Hematopoietic multipotent progenitor cell treated with erythropoietin and hydrocortisone succinate and interleukin-3 and kit ligand, for 4 days (in vitro differentiated cells): ENCODE results near the gene HPSE2.
A peak's percentile ranks its signal among the peaks of the same experiment; 100 is the strongest.
"Not testable (repeated sequence)": the region's sequence is repeated elsewhere in the genome, so short reads cannot be mapped to it uniquely, and the experiment has no call there.

Source experiments
- DNase-seq: peaks from one replicate; pipeline ENCODE4 v3.0.0-alpha.2; 2015

Gene HPSE2

DNA sequence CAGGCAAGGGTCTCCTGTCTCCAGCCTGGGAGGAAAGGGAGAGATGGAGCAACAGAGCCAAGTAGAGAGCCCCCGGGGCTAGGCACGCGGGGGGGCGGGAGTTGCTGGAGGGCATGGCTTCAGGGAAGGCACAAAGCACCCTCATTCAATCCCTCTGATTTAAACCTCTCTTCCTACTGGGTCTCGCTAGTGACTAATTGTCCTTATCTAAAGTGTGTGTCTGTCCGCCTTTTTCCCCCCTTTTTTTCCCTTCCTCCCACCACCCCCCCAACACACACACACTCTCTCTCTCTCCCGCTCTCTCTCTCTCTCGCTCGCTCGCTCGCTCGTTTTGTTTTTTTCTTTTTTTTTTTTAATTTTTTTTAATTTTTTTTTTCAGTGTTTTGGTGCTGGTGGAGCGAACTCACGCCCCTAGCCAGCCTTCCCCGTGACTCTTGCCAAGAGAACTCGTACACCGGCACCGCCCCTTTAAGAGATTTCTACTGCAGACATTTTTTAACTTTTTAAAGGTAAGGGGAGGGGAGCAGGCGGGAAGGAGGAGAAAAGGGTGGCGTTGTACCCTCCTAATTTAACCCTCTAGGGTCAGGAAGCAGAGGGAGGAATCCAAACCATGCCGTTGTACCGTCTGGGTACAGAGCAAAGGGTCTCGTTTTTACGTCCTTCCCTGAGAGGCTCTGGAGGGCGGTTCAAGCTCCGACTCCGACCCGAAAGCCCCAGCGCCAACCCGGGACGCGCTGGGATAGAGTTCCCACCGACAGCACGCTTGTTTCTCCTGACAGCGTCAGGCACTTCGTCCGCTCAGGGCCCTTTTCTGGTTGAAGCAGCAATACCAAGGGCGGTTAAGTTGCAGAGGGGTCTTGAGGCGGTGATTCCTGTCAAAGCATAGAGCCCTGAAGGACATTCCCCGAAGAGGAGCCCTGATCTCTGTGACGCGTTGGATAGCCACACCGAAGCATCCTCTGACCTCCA is at the start of gene HPSE2:
Gene HPSE2 (minus strand): TSS at position 195 of the 969 bp plus-strand sequence.
- DNase-seq: peak; percentile 25

DNA sequence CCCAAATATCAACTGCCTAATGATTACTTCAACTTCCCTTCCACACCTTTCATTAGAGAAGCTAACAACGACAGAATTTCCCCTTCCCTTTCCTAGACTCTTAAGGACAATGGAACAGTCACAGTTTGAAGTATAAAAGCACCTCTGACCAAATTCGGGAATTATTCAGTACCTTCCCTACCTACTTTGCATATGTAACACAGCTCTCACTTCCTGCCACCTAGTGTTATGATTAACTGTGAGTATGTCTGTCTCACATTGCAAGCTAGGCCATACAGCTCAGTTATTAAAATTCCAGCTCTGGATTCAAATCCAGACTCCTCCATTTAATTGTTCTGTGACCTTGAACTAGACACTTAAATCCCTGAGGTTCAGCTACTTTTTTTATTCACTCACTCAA is 44.8 kb upstream of the HPSE2 start:
- DNase-seq: no peak

DNA sequence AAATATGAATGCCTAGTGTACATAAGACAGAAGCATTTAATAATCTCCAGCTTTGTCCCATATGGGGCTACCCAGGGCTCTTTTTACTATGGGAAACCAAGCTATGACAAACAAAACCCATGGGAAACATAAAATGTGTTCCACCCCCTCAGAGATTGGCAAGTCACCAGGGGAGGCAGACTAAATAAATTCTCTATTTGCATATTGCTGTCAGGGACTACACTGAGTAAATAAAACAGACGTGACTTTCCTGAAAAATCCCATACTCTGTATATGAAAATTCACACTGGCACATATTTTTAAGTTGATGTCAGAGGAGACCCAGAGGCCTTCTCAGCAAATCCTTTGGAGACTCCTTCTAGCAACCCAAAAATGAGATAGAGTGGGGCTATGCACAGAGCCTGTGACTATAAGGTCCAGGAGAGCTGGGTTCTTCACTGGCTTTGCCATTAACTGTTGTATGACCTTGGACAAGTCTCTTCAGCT is 44.0 kb upstream of the HPSE2 start:
- DNase-seq: no peak

DNA sequence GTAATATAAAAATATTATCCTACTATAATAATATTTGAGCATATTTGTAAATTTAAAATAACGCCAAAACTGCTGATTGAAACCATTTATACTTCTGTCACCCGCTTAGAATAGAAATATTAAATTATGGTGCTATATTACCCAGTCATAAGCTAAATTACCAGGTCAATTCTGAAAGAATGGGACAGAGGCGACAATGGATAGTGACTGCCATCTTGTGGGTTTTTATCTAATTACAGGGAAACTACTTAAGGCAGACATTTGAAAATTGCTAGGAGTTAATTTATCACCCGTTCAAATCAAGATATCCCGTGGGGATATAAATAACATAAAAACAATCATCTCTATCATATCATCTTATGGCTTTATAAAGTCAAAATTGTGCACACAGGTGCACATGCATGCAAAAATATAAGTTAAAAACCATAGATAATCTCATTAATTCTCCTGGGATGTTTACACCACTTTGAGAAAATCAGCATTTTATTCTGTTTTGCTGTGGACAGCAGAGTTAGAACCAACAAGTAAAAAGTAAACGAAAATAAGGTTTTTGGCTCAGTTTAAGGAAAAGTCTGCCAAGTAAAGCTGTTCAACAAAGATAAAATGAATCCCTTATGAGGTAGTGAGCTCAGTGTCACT is 41.3 kb upstream of the HPSE2 start:
- DNase-seq: peak; percentile 64

DNA sequence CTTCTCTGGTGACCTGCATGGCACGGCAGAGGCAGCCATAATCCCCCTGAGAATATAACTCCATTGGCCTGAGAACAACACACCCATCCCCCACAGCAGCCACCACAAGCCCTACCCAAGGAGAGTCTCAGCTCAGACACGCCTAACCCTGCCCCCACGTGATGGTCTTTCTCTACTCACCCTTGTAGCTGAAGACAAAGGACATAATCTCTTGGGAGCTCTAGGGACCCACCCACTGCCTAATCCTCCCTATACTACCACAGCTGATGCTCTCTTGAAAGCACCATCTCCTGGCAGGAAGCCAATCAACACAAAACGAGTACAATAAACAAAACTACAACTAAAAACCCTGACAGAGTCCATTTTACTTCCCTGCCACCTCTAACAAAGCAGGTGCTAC is 30.7 kb upstream of the HPSE2 start:
- DNase-seq: peak; percentile 2

DNA sequence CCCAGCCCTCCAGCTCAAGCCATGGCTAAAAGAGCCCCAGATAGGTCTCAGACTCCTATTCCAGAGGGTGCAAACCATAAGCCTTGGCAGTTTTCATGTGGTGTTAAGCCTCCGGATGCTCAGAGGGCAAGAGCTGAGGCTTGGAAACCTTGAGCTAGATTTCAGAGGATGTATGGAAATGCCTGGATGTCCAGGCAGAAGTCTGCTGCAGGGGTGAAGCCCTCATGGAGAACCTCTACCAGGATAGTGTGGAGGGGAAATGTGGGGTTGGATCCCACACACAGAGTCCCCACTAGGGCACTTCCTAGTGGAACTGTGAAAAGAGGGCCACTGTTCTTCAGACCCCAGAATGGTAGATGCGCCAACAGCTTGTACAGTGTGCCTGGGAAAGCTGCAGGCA is 13.2 kb upstream of the HPSE2 start:
- DNase-seq: no peak

DNA sequence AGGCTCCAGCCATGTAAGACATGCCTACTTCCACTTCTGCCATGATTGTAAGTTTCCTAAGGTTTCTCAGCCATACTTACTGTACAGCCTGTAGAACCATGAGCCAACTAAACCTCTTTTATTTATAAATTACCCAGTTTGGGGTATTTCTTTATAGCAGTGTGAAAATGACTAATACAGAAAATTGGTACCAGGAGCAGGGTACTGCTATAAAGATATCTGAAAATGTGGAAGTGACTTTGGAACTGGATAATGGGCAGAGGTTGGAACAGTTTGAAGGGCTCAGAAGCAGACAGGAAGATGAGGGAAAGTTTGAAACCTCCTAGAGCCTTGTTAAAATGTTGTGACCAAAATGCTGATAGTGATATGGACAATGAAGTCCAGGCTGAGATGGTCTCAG is 12.2 kb upstream of the HPSE2 start:
- not testable (repeated sequence) for DNase-seq

DNA sequence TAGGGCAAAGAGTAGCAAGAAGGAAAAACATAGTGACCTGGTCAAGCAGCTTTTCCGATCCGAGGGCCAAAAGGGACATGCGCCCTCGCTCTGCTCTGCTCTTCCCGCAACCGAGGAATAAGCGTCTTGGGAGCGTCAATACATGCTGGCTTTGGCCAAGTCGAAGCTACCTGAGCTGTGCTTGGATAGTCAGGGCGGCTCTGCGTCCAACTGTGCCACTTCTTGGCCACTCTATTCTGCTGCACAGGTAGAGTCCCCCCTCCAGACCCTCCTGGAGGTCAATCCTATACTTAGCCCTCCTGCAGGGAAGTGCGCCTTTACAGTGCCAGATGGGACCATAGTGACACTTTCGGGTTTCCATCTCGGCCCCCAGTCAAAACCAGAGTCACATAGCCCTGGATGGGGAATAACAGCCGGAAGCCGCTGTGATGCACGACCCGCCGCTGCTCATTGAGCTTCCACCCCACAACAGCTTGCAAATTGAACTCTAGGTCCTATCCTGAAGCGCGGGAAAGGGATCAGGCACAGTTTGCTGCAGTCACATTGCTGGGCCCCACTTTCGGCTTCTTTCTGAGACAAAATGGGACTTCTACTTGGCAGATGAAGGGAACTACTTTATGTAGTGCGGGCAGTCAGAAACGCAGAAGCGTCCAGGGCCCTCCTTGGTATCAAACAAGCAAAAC is 1.1 kb upstream of the HPSE2 start:
- no peak for DNase-seq

DNA sequence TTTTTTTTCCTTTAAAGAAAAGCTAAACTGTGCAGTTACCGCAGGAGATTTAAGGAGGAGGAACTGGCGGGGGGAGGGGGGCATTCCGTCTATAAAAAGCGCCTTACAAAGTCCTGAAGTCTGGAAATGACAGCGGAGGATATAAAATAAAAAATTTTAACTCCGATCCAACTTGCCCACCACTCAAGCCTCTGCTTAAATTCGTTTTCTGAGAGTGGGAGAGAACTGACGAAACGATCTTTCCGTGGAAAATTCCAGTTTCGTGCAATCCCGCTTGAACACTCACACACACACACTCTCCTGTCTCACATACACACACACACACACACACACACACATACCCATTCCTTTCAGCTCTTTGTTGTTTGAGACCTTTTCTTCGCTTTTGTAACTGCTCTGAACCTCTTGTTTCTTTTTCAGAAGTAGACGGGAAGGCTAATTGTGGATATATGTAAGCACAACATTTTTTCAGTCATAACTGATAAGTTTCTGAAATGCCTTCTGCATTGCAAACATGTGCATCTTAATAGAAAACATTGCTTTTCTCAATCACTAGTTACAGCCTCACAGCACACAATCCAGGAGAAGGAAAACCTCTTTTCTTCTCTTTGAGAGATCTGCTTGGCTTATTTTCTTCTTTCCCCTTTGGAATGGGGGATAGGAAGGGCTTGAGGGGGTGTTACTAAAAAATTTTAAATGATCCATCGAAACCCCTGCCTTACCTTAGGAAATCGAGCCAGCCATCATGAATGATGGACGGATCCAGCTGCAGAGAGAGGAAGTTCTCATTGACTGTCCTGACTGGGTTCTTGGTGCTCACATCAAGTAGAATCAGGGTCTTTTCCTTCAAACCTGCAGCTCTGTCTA is 628 bp downstream of the HPSE2 start:
- DNase-seq: peak; percentile 22

DNA sequence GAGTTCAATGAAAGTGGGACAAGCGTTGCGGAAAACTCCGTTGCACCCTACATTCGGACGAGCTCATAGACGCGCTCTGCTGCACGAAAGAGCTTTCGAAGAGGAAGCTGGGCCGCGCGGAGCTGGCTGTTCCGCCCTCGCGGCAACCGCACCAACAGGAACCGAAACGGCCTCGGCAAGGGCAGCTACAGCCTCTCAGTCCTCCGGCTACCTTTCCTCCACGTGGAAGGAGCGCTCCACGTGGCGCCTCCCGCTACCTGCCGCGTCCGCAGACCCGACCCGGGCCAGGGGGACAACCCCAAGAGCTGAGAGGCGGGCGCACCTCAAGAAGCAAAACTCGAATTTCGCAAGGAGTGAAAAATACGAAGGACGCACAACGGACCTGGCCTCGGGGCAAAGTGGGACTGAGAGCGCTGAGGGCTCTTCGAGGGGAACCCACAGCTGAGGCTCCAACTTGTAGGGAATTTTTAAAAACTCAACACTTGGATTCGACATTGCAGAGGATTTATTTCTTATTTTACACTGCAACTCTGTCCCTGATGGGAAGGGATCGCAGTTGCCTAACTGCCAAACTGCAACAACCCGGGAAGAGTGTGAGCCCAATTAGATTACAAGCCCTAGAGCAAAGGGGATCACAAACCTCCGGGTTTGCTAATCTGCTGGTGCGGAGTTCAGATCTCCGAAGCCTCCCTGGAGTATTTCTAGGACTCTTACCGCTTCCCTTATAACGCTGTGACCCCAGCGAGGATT is 1.4 kb downstream of the HPSE2 start:
- peak; percentile 88 for DNase-seq

DNA sequence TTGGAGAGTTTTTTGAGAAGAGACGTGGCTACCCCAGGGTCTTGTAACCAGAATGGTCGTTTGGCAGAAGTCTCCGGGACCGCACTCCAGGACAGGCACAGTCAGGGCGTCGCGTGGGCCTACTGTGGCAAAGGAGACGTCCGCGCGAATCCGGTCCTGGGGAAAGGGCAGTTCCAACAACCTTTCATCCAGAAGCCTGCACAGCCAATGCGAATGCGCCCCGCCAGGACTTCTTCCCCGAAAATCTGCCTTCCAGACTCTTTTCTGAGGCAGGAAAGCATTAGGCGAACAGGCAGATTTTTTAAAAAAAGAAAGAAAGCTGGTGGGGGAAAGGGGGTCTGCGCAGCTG is 2.0 kb downstream of the HPSE2 start:
- DNase-seq: peak; percentile 14

DNA sequence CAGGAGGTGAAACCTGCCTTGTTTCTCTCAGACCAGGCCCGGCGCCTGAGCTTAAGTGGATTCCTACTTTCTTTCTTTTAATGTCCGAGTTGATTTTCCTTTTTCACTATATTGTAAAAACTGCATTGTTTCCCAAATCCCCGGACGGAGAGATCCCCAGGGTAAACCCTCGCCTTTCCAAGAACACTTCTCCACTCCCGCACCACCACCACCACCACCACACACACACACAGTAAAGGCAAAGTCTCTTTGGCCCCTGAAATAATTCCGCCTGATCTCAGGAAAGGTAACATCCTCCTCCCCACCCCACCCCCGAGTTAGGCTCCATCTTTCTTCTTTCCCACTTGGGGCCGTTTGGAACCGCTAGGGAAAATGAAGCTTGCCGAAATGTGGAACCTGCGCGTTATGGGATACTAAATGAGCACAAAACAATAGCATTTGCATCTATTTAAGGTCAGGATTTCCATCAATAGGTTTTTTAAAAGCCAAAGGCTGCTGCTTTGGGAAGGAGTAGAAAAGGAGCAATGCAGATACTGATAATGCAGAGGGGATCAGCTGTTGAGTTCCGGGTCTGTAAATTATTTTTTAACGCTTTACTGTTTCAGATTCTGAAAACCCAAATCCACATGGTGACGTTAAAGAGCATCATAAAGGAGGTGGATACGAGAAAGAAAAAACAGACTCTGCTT is 2.5 kb downstream of the HPSE2 start:
- DNase-seq: no peak

DNA sequence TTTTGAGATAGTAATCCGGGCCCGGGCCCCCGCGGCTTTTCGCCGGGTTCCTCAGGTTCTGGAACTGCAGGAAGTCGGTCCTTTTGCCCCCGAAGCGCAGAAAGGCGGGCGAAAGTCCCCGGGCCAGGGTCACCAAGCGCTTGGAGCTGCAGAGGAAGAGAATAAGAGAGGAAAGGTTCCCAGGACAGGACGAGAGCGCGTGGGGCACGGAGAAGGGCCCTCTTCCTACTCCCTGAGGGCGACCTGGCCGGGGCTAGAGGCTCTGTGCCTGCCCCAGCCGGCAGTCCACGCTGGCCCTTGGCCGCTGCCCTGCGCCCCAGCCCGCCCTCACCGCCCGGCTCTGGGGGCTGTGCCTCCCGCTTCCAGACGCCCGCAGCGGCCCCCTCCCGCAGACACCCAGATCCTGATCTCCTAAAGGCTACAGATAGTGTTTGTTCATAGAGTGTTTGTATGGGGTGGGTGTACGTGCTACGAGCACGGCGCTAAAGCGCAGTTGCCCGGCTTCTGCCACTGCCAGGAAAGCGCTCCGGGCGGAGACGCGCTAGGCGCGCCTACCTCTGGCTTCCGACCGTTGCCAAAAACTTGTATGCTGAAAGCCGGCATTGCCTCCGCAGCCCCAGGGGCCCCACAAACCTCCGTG is 3.2 kb downstream of the HPSE2 start:
- peak; percentile 40 for DNase-seq

DNA sequence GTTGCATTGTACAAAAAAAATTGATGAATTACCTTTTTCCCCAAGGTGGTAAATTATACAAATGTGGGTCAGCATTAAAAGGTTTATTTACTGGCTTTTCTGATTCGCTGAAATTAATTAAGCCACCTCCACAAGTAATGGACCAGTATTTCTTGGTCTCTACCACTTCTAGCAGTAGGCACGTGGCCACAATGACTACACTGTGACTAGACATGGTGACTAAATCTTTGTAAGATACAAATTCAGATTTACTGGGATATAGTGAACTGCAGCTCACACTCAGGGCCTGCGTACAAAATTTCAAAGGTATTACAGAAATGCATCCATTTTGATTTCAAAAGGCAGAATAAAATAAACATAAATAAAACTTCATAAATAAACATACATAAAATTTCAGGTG is 10.9 kb downstream of the HPSE2 start:
- DNase-seq: no peak

DNA sequence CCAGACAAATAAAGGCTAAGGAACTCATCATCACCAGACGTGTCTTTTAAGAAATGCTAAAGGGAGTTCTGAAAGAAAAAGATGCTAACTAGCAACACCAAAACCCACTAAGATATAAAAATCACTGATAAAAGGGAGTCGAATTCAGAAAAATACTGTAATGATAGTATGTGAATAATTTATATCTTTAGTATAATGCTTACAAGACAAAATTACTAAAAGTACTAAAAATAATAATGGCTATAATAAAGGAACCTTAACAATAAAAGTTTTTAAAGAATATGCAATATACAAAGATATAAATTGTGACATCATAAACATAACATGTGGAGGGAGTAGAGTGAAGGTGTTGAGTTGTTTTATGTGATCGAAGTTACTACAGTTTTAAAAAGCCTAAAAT is 28.3 kb downstream of the HPSE2 start:
- DNase-seq: no peak

DNA sequence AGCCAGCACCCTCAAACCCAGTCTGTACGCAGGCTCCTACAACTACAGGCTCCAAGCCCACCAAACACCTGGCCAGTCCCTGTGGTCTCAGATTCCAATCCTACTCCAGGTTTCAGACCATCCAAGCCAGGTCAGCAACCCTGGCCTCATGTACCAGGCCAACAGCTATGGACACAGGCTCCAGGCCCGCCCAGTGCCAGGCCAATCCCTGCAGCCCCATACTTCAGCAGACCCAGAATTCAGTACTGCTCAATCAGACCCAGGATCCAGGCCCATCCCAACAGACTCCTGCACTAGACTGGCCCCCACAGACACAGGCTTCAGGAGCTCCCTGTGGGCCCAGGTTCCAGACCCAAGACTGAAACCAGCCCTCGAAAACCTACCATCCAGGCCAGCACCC is 32.3 kb downstream of the HPSE2 start:
- DNase-seq: no peak

DNA sequence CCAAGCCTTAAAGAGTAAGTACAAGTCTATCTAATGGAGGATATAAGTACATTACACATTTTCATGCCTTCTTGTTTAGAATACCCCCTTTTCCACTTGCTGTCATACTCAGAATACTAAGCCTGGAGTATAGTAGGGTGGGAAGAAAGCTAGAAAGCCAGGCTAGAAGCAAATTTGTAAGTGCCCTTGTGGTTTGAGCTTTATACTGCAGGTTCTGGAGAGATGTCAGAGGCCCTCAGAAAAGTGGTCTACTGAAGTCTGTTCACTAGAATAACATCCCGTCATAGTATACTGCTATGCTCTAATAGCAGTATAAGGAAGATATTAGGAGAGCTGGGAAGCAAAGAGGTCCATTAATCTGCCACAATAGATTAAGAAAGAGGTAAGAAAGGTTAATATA is 62.7 kb downstream of the HPSE2 start:
- DNase-seq: peak; percentile 3

DNA sequence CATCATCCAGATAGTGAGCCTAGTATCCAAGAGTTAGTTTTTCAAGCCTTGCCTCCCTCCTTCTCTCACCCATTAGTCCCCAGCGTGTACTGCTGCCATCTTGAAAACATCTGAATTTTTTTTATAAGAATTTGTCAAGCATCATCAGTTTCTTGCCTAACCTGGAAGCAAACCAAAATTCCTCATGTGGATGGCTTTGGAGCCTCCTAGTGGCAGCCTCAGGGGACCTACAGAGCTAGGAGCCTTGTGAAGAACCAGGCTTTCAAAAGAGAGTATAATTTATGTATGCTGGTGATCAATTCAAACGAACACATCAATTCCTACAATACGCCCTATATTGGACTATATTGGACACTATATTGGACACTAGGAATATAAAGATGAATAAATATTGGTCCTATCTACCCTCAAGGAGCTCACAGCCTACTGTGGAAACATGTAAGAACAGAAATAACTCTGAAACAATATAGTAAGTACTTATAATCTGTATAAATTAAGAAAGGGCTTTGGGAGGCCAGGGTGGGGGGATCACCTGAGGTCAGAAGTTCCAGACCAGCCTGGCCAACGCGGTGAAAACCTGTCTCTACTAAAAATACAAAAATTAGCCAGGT is 63.4 kb downstream of the HPSE2 start:
- DNase-seq: peak; percentile 80

DNA sequence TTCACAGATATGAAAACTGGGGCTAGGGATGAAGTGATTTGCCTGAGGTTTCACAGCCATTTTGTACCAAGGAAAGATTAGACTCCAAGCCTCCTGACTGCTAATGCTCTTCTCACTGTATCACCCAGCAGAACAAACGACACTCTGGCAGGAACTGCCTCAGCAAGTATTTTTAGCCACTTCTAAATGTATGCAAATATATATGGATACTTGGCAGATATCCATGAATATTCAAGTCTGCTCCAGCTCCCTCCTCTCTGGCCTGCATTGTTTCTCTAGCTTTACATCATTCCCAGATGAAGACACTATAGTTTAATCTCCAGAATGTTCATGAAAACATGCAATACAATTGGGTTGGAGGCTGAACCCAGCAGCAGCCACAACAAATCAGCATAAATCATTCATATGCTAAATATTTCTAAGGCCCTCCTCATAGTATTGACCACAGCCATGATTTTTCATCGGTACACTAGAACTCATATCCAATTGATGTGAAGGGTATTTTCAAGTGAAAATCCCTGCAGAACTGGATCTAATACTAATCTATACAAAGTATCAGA is 65.5 kb downstream of the HPSE2 start:
- no peak for DNase-seq

DNA sequence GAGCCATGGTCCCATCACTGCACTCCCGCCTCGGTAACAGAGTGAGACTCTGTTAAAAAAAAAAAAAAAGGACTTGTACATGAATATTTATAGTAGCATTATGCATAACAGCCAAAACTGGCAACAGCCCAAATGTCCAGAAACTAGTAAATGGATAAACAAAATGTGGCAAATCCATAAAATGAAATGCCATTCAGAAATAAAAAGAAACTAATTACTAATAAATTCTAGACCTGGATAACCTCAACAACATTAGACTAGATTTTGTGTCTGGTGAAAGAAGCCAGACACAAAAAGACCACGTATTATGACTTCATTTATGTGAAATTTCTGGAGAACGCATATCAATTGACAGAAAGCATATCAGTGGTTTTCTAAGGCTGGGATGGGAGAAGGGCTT is 74.5 kb downstream of the HPSE2 start:
- no peak for DNase-seq
